ENCODE results near the gene DGKH. TPM values are rescaled to one million over a fixed set of nuclear protein-coding genes. Genes with fewer than 3 reads are reported as not detected.

The DGKH gene
- total and polyA plus RNA-seq, 2 donors (not counting 1 experiment from before 2014, with no cell fraction given), result 0.06 to 0.67 TPM

DNA sequence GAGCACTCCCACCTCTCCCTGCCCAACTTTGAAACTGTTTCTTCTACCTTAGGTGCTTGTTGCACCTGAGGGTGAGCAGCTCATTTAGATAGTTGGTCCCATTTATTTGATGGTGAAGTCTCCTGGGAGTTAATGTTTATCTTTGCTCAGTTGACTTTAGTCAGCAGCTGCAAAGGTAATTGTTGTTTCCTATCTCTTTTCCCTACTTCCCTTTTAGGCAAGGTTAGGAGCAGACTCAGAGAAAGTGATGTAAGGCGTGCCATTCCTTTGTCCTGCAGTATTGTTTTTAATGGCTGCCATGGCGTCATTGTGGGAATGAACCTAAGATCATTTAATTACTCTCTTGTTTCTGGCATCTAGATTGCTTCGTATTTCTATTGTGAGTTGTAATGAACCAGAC, 235.1 kb downstream of the DGKH start:
- peaks cover 0 to 26% of the 10 kb centered on the region in 2 experiments for H3K36me3 ChIP-seq (replicated peaks in 1 of 2; ENCODE audit: control extremely low read depth in 1 of 2, control insufficient read depth in 1 of 2, extremely low read depth in 1 of 2, insufficient read depth in 2 of 2, low read length in 1 of 2)
- ChIA-PET POLR2A (no interaction called here), CTCF (no interaction called here)
- no peaks in the 10 kb centered on the region for H3K9me3 ChIP-seq (ENCODE audit: control extremely low read depth in 1 of 3, control insufficient read depth in 2 of 3, insufficient read depth in 1 of 3, low read length in 2 of 3)
- peaks cover 24% of the 10 kb centered on the region for H3K4me1 Mint-ChIP-seq
- DNase-seq (no peak), ATAC-seq (ENCODE audit: low read depth) (no peak)
- no peak overlapping the region for H3K4me3 ChIP-seq (ENCODE audit: control extremely low read depth in 1 of 5, extremely low read depth in 1 of 5, insufficient read depth in 1 of 5, low read depth in 2 of 5, low read length in 4 of 5)
- no peak overlapping the region for H3K4me2 ChIP-seq (replicated peaks; ENCODE audit: low read depth, low read length, poor library complexity, severe bottlenecking)
- H3K27me3 ChIP-seq (replicated peaks in 1 of 4; ENCODE audit: control extremely low read depth in 1 of 4, control insufficient read depth in 3 of 4, insufficient read depth in 4 of 4, low read length in 3 of 4), result no peaks in the 10 kb centered on the region
- H3K79me2 ChIP-seq (ENCODE audit: control insufficient read depth, insufficient read depth, low read length), result peaks cover 90% of the 10 kb centered on the region
- H3K27me3 Mint-ChIP-seq, result no peaks in the 10 kb centered on the region
- H4K20me1 ChIP-seq (ENCODE audit: control insufficient read depth, insufficient read depth, low read length, poor library complexity, severe bottlenecking), result peaks cover 28% of the 10 kb centered on the region
- TF ChIP-seq EZH2 (IDR thresholded peaks at IDR 0.05; ENCODE audit: borderline replicate concordance, insufficient read depth, low read depth, low read length, poor library complexity, severe bottlenecking), result no peak
- TF ChIP-seq, protein P1, sequence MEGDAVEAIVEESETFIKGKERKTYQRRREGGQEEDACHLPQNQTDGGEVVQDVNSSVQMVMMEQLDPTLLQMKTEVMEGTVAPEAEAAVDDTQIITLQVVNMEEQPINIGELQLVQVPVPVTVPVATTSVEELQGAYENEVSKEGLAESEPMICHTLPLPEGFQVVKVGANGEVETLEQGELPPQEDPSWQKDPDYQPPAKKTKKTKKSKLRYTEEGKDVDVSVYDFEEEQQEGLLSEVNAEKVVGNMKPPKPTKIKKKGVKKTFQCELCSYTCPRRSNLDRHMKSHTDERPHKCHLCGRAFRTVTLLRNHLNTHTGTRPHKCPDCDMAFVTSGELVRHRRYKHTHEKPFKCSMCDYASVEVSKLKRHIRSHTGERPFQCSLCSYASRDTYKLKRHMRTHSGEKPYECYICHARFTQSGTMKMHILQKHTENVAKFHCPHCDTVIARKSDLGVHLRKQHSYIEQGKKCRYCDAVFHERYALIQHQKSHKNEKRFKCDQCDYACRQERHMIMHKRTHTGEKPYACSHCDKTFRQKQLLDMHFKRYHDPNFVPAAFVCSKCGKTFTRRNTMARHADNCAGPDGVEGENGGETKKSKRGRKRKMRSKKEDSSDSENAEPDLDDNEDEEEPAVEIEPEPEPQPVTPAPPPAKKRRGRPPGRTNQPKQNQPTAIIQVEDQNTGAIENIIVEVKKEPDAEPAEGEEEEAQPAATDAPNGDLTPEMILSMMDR (IDR thresholded peaks at IDR 0.05), result no peak
- H3K27ac Mint-ChIP-seq, result peak overlapping the region; percentile 5
- no peaks in the 10 kb centered on the region for H3K9me3 Mint-ChIP-seq (ENCODE audit: insufficient read depth)
- no peak overlapping the region for H3K4me3 Mint-ChIP-seq
- no CpG with 5 or more reads among the region's 3 CpGs for WGBS (ENCODE audit: insufficient coverage)
- H3K4me1 ChIP-seq (ENCODE audit: control insufficient read depth in 2 of 2, insufficient read depth in 2 of 2, low read length in 2 of 2), result peaks cover 32 to 33% of the 10 kb centered on the region in 2 donors
- no peak overlapping the region for H3K9ac ChIP-seq (ENCODE audit: low read length)
- no peak overlapping the region for H3K27ac ChIP-seq (ENCODE audit: low read length in 2 of 2)
- no peak overlapping the region for H2AFZ ChIP-seq (ENCODE audit: insufficient read depth, low read depth, low read length, poor library complexity, severe bottlenecking)
- intact Hi-C loops (cut with micrococcal nuclease), result no loop called here

DNA sequence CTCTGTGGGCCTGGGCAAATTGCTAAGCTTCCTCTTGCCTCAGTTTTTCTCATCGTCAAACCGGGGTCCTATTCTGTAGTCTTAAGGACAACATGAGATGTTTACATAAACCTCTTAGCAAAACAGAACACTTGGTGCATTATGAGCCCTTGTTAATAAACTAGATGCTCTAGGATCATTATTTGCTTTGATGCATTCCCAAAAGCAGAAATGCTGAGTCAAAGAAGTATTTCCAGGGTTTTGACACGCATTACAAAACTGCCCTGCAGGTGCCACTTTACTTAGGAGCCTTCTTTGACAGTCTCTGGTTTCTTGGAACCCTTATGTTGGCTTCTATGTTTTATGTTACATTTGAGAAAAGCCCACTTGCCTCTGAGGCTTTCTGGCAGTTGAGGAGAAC, 235.6 kb downstream of the DGKH start:
- Histone ChIP-seq H3K4me2 (replicated peaks; ENCODE audit: low read depth, low read length, poor library complexity, severe bottlenecking) (peak overlapping the region; percentile 3), H3K27me3 (replicated peaks in 1 of 4; ENCODE audit: control extremely low read depth in 1 of 4, control insufficient read depth in 3 of 4, insufficient read depth in 4 of 4, low read length in 3 of 4) (no peaks in the 10 kb centered on the region), H3K36me3 (replicated peaks in 1 of 2; ENCODE audit: control extremely low read depth in 1 of 2, control insufficient read depth in 1 of 2, extremely low read depth in 1 of 2, insufficient read depth in 2 of 2, low read length in 1 of 2) (peaks cover 2 to 31% of the 10 kb centered on the region in 2 experiments), H3K4me1 (ENCODE audit: control insufficient read depth in 2 of 2, insufficient read depth in 2 of 2, low read length in 2 of 2) (peaks cover 27 to 28% of the 10 kb centered on the region in 2 donors), H3K9ac (ENCODE audit: low read length) (no peak overlapping the region), H4K20me1 (ENCODE audit: control insufficient read depth, insufficient read depth, low read length, poor library complexity, severe bottlenecking) (peaks cover 33% of the 10 kb centered on the region), H3K79me2 (ENCODE audit: control insufficient read depth, insufficient read depth, low read length) (peaks cover 90% of the 10 kb centered on the region), H2AFZ (ENCODE audit: insufficient read depth, low read depth, low read length, poor library complexity, severe bottlenecking) (no peak overlapping the region), H3K9me3 (ENCODE audit: control extremely low read depth in 1 of 3, control insufficient read depth in 2 of 3, insufficient read depth in 1 of 3, low read length in 2 of 3) (no peaks in the 10 kb centered on the region), H3K27ac (ENCODE audit: low read length in 2 of 2) (no peak overlapping the region), H3K4me3 (ENCODE audit: control extremely low read depth in 1 of 5, extremely low read depth in 1 of 5, insufficient read depth in 1 of 5, low read depth in 2 of 5, low read length in 4 of 5) (no peak overlapping the region)
- POLR2A ChIA-PET, result no interaction called here
- TF ChIP-seq, protein P1 (IDR thresholded peaks at IDR 0.05), result no peak
- no peak for TF ChIP-seq EZH2 (IDR thresholded peaks at IDR 0.05; ENCODE audit: borderline replicate concordance, insufficient read depth, low read depth, low read length, poor library complexity, severe bottlenecking)
- Mint-ChIP-seq H3K4me1 (peaks cover 24% of the 10 kb centered on the region), H3K9me3 (ENCODE audit: insufficient read depth) (no peaks in the 10 kb centered on the region), H3K27ac (no peak overlapping the region), H3K27me3 (no peaks in the 10 kb centered on the region), H3K4me3 (no peak overlapping the region)
- 83% methylated on average over 1 of the region's 3 CpGs for WGBS (ENCODE audit: insufficient coverage)
- ATAC-seq (ENCODE audit: low read depth), result no peak
- DNase-seq, result no peak
- CTCF ChIA-PET, result no interaction called here
- intact Hi-C loops (cut with micrococcal nuclease), result no loop called here

Small RNAs within 50 kb of the gene (small RNA-seq; reads per million reads assigned to genes)
- gene RPS28P8 (ENCODE audit: insufficient read length, low read depth, low replicate concordance), result not detected

Other genes with a start within 250 kb of the DGKH start
- gene VWA8, start 87.5 kb upstream of the DGKH start, total RNA-seq, result 19.7 and 23.1 TPM in 2 replicates
- 6.0 and 8.1 TPM in 2 replicates for gene VWA8, start 87.5 kb upstream of the DGKH start, polyA plus RNA-seq
- 42.9 and 45.7 TPM in 2 replicates for gene AKAP11, start 223.5 kb downstream of the DGKH start, total RNA-seq
- 10.2 and 16.8 TPM in 2 replicates for gene AKAP11, start 223.5 kb downstream of the DGKH start, polyA plus RNA-seq

Measured in B cell (primary cell).